Left forelimb (tissue), 1 donor: ENCODE measurements around the gene KIF20A.
"Not testable (repeated sequence)": the region's sequence is repeated elsewhere in the genome, so short reads cannot be mapped to it uniquely, and the experiment has no call there.

Experiments
- DNase-seq: peaks from one replicate; pipeline ENCODE4 v3.0.0-alpha.2; 2018; ENCODE audit warnings: low spot score

KIF20A gene

DNA sequence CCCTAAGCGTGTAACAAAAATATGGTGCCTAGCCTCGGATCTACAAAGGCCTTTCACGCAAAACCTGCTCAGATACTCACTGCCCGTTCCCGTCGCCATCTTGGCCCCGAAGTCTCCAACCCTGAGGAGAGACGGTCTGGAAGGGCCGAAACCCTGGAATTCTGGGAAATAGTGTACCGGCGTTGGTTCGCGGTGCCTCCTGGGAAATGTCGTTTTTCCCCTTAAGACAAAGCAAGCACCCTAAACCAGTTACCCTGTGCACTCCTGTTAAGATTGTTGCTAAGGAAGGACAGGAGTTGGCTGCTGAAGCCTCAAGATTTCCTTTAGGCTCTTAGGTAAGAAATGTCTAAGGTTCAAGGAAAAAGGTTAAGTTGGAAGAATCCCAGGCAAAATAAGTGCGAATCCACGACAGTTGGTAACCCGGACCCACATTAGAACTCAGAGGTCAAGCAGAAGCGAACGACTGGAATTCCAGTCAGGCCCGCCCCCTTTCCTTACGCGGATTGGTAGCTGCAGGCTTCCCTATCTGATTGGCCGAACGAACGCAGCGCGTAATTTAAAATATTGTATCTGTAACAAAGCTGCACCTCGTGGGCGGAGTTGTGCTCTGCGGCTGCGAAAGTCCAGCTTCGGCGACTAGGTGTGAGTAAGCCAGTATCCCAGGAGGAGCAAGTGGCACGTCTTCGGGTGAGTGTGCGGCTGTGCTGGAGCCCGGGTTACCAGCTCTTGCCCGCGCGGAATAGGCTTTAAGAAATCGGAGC is at the start of gene KIF20A, which contains the start of gene BRD8:
Gene KIF20A (plus strand): TSS at position 597 of the 761 bp plus-strand sequence. CDS start 569 bp downstream, outside the sequence.
Gene BRD8 (minus strand): TSS at position 115 of the 761 bp plus-strand sequence. CDS start 16 bp downstream, at position 99.
- peak; percentile 93 for DNase-seq

DNA sequence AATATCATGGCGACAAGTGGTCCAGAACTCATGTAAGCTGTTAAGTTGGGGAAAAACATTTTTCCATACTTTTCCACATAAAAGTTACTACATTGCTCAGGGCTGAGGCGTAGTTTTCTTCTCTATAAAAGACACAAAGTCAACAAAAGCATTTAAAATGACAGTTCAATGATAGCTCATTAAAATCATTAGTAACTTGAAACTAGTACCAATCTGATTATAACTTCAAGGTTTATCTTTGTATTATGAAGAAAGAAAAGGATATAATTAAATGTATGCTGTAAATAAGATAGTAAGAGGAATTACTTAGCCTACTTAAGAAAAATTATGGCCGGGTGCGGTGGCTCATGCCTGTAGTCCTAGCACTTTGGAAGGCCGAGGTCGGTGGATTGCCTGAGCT is 49.6 kb upstream of the KIF20A start:
- DNase-seq: no peak

DNA sequence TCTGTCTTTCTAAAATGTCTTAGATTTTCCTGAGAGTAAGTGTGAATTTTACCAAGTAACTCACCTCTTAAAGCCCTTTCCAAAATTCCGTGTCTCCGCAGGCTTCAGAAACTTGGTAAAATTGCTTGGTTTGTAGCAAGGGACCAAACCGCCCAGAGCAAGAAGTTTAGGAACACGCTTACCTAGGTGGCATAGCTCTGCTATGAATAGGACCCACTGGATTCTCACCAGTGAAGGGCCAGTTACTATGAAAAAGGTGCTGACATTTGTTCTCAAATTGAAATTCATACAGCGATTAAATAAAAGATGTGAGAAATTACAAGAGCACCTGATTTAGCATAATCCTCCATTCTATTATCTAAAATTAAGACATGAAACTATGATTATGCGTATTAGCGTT is 46.4 kb upstream of the KIF20A start:
- DNase-seq: no peak

DNA sequence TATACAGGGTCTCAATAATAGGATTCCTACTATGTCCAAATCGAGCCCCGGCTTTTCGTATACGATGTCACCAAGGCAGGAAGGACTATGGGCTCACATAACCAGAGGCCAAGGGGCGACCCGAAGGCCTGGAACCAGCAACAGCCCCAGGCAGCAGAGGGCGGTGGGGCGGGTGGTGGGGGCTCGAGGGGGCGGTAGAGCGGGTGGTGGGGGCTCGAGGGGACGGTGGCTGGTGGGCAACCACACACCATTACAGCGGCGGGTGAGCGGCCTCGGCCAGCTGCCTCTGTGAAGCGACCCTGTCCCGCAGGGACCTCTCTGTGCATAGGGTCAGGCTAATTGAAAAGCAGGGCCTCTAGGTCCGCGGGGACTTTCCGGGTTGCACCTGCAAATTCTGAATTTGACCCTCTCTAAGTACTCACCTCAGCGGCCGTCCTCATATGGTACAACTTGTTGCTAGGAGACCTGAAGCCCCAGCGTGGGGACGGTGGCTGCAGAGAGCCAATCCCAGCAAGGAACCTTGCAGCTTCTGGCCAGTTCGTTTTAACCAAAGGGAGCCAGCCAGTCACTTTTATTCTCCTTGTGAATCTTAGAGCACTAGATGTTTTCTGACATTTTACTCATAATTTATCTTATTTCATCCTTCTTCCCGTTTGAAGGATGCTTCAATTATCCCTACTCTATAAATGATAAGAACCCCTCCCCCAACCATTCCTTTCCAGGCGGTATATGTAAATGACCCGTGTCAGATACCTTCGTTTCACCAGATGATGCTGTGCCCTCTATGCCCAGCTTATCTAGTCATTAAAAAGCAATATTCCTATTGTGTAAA is 39.7 kb upstream of the KIF20A start, which contains the start of gene NME5:
Gene NME5 (minus strand): TSS at position 480 of the 832 bp plus-strand sequence. CDS start 648 bp downstream, outside the sequence.
- DNase-seq: peak; percentile 70

DNA sequence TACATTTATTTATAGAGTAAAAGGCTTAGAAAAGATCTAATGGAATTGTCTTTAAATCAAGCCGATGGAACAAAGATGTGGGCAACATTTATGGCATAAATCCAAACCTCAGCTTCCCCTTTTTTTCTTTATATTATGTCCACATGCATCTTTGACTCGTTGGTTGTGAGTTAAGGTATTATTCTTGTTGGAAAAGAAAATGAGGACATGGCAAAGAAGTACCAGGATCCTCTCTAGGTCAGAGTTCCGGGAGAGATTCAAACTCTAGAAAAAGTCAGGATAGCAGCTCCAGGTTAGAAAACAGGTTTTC is 39.2 kb upstream of the KIF20A start:
- DNase-seq: no peak

DNA sequence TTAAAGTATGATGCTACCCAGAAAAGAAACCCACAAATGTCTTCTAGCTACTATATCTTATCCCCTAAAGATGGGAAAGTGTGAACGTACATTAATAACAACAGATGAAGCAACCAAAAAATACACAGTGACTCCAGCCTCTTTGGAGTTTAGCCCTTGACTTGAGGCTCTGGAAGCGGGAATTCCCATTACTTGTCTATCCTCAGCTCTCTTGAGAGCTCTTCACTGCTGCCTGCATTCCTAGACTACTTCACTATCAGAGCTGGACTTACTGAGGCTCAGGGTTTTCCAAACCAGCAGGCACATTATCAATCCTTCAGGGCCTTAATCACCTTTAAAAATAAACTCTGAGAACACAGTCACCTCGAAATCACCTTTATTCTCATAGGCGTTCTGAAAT is 38.6 kb upstream of the KIF20A start:
- no peak for DNase-seq

DNA sequence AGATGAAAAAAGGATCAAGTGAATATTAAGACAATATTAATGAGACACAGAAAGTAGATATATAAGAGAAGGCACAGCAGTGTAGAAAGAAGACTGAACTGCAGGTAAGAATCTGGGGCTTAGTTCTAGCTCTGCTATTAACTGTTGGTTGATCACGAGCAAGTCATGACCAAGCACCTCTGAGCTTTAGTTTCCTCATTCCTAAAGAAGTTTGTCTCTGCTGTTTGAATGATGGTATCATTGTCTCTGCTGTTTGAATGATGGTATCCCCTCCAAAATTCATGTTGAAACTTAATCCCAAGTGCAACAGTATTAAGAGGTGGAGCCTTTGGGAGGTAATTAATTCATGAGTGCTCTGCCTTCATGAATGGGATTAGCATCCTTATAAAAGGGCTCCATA is 37.2 kb upstream of the KIF20A start:
- DNase-seq: no peak

DNA sequence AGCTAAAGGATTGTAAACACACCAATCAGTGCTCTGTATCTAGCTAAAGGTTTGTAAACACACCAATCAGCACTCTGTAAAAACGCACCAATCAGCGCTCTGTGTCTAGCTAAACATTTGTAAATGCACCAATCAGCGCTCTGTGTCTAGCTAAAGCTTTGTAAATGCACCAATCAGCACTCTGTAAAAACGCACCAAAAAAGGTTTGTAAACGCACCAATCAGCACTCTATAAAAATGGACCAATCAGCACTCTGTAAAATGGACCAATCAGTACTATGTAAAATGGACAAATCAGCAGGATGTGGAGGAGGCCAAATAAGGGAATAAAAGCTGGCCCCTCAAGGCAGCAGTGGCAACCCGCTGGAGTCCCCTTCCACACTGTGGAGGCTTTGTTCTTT is 35.3 kb upstream of the KIF20A start:
- not testable (repeated sequence) for DNase-seq

DNA sequence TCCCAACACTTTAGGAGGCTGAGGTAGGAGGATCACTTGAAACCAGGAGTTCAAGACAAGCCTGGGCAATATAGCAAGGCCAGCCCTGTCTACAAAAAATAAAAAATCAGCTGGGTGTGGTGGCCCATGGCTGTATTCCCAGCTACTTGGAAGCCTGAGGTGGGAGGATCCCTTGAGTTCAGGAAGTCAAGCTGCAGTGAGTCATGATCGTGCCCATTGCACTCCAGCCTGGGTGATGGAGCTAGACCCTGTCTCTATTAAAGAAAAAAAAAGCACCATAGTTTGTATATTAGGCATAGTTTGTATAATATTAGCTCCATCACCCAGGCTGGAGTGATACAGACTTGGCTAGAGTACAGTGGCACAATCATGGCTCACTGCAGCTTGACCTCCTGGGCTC is 30.1 kb upstream of the KIF20A start:
- no peak for DNase-seq

DNA sequence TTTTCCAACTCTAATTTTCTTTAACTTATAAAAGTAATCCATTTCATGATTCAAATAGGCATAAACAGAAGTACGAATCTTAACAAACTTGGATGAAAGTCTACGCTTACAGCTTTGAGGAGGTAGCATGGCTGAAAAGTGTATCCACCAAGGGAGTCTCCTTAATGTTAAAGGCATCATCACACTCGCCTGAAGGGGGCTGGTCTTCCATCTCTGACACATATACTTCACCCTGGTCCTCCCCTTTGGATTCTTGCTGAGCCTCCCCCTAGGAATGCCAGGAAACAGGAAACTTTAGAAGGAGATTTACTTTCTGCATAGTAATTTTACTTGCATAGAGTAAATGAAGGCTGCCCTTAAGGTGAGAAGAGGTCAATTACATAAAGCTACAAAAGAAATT is 29.4 kb upstream of the KIF20A start:
- no peak for DNase-seq

DNA sequence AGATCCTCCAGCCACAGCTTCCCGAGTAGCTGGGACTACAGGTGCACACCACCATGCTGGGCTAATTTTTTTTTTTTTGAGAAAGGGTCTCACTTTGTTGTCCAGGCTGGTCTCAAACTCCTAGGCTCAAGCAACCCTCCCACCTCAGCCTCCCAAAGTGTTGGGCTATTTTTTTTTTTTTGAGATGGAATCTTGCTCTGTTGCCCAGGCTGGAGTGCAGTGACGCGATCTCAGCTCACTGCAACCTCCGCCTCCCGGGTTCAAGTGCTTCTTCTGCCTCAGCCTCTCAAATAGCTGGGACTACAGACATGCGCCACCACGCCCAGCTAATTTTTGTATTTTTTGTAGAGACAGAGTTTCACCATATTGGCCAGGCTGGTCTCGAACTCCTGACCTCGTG is 22.9 kb upstream of the KIF20A start:
- not testable (repeated sequence) for DNase-seq

DNA sequence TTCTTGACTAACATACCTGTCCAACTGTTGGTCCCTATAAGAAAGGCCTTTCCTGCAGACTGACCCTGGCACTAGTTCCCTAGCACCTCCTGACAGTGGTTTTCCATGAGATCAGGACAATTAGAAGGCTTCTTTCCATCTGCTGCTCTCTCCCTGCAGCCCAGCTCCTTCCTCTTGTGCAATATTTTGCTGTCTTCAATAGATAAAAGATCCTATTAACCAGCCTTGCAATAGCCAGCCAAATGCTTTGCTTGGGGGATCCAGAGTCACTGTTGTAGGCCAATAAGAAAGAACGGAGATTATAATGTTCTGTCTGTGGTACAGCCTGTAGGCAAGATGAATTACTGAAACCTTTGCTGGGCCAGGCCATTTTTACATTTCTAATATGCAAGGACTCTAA is 21.3 kb upstream of the KIF20A start:
- DNase-seq: no peak

DNA sequence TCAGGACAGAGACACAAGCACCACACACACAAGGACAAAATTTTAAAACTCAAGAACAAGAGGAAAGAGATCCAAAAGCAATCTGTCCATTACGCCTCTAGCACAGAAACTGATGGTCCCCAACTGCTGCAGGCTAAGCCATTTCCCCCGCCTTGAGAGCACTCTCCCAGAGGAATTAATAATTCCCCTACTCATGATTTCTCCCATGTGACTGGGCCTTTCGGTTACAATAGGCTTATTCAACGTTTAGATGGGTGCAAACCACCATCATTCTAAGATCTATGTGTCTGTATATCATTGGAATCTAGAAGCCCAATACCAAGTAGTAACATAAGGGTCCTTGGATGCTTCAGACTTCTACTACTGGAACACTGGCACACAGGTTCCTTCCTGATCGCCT is 19.2 kb upstream of the KIF20A start:
- DNase-seq: no peak

DNA sequence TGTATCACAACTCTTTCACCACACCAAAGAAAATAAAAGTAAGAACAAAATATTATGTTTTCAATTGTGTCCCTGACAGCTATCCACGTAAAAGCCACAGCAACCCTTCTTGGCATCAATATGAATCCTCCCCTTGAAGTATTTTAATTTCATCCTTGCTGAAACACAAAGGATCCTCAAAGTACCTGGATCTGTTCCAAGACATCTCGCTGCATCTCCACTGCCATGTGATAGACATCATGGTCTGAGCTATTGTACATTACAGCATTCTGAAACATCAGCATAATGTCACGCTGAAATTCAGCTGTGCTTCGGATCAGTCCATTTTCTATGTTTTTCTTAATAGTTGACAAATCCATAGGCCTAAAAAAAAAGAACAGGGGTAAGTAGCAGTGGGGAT is 18.2 kb upstream of the KIF20A start:
- no peak for DNase-seq

DNA sequence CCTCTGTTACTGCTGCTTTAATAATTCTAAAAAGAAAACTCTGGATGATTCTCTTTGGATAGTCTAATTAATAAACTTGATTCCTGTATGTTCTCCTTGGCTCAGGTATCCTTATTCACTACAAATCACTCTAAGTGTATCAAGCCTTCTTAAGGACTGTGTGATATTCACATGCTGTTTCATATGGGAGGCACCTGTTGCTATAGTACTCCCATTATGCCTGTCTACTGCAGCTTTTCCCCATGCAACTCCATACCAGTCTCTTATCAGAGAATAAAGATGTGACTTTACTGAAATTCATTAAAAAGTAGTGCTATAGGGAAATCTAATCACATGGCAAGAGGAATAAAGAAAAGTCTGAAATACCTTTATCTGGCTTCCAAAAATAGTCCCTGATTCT is 15.2 kb upstream of the KIF20A start:
- no peak for DNase-seq

DNA sequence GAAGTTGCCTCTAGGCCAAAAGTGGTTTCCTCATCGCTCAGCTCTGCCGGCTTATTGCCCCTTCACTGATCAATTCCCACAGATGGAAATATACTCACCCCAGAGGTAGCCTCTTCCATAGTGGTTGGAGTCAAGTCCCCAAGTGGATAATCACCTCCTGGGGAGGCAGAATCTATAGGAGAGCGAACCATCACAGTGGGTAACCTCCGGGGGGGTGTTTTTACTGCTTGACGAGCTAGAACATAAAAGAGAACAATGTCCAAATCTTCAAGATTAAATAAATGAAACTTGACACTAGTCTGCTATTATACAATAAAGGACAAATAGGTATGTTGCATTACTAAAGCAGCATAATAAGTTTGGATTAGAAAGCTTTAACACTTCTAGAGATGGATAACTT is 9.8 kb upstream of the KIF20A start:
- no peak for DNase-seq

DNA sequence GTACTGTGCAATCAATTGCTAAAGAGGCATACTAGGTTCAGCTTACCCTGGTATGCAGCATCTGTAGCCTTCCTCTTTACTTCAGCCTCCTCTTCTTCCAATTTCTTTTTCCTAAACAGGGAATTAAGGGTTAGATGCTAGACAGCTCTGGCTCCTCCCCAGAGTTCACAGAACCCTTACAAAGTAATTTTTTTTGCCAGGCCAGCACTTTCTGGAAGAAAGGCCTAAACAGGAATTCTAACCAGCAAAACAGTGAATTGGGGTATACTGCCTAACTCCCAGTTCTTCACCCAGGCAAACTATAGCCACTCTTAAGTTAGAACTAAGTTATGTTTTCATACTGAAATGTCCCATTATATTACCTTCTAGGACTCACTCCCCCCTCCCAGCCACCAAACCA is 8.6 kb upstream of the KIF20A start:
- no peak for DNase-seq

DNA sequence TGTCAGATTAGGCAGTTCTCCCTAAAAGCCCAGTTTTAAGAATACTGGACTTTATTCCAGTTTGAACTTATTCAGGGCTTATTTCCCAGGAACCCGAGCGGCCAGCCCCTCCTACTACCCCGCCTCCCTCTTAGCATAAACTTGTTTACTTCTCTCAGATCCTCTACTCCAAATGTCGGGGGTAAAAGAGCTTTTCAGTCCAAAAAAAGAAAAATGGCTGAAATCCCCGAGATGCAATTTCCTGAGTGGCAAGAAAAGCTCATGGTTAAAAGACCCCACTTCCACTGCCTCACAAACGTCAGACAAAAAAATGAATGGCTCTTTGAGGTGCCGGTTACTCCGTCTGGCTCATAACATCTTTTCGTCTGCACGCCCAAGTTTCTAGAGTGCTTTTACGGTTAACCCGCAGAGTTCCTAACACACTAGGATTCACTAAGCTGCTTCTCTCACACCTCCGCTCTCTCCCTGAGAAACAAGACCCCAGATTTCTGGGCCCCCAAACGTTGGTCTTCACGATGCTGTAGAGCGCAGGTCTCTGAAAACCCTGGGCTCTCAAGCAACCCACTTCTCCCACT is 884 bp upstream of the KIF20A start:
- no peak for DNase-seq

DNA sequence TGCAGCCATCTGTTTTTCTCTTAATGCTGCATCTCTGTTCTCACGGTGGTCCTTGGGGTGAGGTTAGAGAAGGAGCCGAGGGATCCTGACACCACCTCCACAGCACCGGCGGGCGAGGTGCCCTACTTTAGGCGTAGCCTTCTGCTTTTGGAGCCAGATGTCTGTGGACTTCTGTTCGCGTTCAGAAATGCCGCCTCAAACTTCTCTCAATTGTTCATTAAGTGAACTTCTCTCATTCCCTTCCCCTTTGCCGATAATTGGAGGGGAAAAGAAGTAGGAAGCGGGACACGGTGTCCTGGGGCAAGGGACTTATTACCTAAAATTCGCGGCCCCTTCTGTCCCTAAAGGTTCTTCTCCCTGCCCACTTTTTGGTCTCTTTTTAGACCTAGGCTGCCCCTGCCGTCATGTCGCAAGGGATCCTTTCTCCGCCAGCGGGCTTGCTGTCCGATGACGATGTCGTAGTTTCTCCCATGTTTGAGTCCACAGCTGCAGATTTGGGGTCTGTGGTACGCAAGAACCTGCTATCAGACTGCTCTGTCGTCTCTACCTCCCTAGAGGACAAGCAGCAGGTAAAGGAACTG is 455 bp downstream of the KIF20A start:
- DNase-seq: no peak

DNA sequence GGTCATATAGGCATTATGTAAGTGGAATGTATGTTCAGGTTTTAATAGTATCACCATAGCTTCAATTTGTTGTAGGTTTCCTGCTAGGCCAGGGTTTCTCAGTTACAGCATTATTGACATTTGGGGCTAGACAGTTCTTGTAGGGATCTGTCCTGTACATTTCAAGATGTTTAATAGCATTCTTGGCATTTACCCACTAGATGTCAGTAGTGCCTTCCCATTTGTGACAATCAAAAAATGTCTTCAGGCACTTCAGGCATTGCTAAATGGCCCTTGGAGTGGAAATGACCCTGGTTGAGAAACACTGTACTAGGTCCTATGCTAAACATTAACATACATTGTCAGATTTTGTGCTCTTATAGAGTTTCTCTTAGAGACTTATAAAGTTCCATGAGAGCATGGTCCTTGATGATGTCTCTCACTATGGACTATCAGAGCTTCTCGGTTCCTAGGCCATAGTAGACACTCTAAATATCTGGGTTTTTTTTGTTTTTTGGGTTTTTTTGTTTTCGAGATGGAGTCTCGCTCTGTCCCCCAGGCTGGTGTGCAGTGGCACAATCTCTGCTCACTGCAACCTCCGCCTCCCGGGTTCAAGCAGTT is 1.4 kb downstream of the KIF20A start:
- no peak for DNase-seq

DNA sequence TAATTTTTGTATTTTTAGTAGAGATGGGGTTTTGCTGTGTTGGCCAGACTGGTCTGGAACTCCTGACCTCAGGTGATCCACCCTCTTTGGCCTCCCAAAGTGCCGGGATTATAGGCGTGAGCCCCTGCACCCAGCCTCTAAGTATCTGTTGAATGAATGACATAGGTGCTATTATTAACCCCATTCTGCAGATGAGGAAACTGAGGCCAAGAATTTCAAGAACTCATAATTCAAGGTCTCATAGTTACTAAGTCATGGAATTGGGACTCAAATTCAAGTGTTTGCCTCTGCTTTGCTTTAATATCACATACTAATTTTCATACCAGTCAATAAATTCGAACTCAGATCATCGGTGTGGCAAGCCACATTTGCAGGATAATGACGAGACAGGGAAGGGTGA is 1.9 kb downstream of the KIF20A start:
- DNase-seq: no peak

DNA sequence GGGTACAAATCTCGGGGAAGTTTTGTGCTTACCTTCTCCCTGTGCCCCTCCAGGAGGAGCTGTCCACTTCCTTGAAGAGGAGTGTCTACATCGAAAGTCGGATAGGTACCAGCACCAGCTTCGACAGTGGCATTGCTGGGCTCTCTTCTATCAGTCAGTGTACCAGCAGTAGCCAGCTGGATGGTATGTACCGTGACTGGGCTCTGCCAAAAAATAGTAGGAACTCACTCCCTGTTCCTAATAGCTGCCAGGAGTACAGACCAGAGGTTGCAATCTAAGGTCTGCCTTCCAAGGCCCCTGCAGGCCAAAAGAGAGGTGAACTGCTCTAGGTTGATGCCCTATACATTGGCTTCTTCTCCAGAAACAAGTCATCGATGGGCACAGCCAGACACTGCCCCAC is 3.9 kb downstream of the KIF20A start:
- no peak for DNase-seq
